Mammary epithelial cell (primary cell): ENCODE measurements around the gene NF2.

ENCODE experiments used
- EZH2 ChIP-seq: IDR thresholded peaks from 2 replicates; pipeline ENCODE4 v1.6.1; 2012; ENCODE audit warnings: low read length, inconsistent platforms, borderline replicate concordance
- TF ChIP-seq, protein P1 (sequence below), 2 donors: IDR thresholded peaks in 1 of 2; conservative IDR thresholded peaks in 1 of 2; 2 replicates each; pipeline ENCODE4 v1.5.1; 2011 to 2012; ENCODE audit warnings: inconsistent platforms in 2 of 2, low read length in 2 of 2, mild to moderate bottlenecking in 2 of 2, control low read depth in 1 of 2, low read depth in 1 of 2; ENCODE audit not compliant: insufficient read depth in 1 of 2; ENCODE audit errors: extremely low read depth in 1 of 2

DNA sequence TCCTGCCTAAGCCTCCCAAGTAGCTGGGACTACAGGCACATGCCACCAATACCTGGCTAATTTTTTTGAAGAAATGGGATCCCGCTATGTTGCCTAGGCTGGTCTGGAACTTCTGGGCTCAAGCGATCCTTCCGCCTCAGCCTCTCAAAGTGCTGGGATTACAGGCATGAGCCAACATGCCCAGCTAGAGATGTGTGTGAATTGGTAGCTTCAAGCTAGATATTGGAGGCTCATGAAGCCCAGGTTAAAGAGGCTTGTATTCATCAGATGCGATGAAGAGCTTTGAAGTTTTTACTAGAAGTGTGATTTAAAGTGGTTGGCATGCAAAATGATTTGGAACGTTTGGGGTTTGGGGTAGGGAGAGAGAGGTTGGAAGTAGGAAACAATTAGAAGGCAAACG lies 19.6 kb downstream of the NF2 start:
- TF ChIP-seq, protein P1, sequence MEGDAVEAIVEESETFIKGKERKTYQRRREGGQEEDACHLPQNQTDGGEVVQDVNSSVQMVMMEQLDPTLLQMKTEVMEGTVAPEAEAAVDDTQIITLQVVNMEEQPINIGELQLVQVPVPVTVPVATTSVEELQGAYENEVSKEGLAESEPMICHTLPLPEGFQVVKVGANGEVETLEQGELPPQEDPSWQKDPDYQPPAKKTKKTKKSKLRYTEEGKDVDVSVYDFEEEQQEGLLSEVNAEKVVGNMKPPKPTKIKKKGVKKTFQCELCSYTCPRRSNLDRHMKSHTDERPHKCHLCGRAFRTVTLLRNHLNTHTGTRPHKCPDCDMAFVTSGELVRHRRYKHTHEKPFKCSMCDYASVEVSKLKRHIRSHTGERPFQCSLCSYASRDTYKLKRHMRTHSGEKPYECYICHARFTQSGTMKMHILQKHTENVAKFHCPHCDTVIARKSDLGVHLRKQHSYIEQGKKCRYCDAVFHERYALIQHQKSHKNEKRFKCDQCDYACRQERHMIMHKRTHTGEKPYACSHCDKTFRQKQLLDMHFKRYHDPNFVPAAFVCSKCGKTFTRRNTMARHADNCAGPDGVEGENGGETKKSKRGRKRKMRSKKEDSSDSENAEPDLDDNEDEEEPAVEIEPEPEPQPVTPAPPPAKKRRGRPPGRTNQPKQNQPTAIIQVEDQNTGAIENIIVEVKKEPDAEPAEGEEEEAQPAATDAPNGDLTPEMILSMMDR (conservative IDR thresholded peaks at IDR 0.05 in 1 of 2, IDR thresholded peaks at IDR 0.05 in 1 of 2; ENCODE audit: extremely low read depth in 1 of 2, insufficient read depth in 1 of 2, low read depth in 1 of 2, low read length in 2 of 2) = no peak
- no peak for TF ChIP-seq EZH2
